HG03460 (cell line): ENCODE results near the gene BCDIN3D.
"Not testable (repeated sequence)": the region's sequence is repeated elsewhere in the genome, so short reads cannot be mapped to it uniquely, and the experiment has no call there.

ENCODE experiments used
- ATAC-seq: cut with Tn5 transposase; IDR thresholded peaks from one replicate; pipeline ENCODE4 v1.9.1; 2021; ENCODE audit not compliant: unreplicated experiment

BCDIN3D gene

DNA sequence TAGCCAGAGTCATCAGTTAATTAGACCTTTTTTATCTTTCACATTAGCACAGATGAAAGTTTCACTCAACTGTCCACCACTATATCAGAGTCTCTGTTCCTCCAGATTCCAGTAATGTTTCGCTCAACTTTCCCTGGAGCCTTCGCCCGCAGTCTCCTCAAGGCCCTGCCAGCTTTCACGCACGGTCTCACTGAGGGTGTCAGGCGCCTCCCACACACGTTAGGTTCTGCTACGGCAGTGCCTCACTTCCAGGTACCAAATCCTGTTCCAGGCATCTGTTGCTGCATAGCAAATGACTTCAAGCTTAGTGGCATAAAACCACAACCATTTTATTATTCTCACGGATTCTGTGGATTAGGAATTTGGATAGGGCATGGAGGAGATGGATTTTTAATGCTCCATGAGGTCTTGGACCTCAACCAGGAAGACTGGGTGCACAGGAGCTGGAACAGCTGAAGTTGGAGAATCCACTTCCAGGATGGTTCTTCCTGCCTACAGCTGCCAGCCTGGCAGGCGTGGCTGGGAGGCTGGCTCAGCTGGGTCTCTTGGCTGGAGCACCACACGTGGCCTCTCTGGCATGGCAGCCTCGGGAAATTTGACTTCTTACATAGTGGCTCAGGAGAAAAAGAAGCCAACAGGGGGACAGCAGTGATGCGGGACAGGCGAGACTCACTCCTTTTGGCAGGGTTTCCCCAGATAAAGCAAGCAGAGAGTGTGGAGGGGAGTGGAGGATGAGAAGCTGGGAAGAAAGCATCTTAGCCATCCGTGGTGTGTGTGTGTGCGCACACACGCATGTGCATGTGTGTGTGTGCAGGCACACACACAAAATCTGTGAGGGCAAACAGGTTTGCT lies 21.3 kb upstream of the BCDIN3D start:
- ATAC-seq: no peak

DNA sequence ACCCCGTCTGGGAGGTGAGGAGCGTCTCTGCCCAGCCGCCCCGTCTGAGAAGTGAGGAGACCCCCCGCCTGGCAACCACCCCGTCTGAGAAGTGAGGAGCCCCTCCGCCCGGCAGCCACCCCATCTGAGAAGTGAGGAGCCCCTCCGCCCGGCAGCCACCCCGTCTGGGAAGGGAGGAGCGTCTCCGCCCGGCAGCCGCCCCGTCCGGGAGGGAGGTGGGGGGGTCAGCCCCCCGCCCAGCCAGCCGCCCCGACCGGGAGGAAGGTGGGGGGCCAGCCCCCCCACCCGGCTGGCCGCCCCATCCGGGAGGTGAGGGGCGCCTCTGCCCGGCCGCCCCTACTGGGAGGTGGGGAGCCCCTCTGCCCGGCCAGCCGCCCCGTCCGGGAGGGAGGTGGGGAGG lies 18.0 kb upstream of the BCDIN3D start:
- not testable (repeated sequence) for ATAC-seq

DNA sequence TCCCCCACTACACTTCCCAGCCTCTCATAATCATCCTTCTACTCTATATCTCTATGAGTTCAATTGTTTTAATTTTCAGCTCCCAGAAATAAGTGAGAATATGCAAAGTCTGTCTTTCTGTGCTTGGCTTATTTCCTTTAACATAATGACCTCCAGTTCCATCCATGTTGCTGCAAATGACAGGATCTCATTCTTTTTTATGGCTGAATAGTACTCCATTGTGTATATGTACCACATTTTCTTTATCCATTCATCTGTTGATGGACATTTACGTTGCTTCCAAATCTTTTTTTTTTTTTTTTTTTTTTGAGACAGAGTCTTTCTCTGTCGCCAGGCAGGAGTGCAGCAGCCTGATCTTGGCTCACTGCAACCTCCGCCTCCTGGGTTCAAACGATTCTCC lies 13.0 kb upstream of the BCDIN3D start:
- not testable (repeated sequence) for ATAC-seq

DNA sequence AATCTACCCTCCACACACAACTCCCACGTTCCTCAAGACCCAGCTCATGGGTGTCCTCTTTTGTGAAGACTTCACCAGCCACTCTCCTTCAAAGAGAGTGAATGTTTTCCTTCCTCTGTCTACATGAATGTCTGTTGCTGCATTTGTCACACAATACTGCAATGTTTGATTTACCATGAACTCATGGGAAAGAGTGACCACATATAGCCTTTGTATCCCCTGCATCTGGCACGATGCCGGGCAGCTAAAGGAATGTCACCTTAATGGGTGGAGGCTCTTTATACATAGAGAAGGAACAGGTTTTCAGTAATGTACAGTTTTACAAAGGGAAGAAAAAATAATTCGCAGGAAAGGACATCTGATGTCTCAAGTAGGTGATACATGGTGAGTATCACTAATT lies 12.1 kb upstream of the BCDIN3D start:
- ATAC-seq: no peak

DNA sequence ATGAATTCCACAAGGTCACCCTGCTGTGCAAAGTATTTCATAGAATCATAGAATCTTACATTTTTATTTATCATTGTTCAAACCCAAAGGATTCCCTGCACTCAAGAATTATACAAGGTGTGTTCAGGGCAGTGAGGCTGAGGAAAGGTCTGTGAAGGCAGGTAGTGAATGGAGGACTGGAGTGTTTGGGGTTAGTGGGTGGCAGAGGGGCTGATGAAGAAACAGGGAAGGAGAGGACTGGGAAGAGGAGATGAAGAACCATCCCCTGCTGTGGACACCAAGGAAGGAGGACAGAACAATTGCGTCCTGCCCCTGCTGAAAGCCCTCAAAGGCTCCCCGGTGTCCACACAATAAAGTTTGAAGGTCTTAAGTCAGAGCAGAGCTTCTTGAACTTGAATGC lies 10.8 kb upstream of the BCDIN3D start:
- ATAC-seq: no peak

DNA sequence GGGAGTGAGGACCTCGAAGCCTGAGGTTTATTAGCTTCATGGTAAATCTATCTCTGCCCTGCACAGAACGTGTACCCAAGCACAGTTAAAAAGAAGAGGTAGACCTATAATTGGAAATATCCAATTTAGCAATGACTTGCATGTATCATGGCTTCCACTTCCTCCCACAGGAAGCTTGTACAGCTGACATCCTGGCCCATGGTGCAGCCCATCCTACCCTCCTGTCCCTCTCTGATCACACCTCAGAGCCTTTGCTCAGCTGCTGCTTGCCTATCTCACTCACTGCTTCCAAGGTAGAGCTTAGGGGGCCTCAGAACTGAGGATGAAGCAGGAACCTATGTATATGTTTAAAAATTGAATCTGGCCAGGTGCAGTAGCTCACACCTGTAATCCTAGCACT lies 4.3 kb upstream of the BCDIN3D start:
- no peak for ATAC-seq

DNA sequence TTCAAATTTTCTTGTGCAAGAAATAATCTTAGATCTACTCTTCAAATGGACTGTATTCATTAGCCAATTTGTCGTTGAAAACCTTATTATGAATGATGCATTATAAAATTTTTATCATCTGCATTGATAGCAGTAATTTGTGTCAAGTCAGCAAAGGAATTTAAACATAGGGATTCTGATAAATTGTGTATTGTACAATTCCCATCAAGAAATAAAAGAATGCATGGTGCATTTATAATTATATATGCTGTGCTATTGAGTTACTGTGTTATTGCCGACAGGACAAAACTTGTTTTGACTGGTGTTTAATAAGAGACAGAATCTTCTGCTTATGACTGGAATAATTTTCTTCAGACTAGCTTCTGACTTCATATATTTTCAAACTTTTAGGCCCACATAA lies 3.1 kb upstream of the BCDIN3D start:
- ATAC-seq: no peak

DNA sequence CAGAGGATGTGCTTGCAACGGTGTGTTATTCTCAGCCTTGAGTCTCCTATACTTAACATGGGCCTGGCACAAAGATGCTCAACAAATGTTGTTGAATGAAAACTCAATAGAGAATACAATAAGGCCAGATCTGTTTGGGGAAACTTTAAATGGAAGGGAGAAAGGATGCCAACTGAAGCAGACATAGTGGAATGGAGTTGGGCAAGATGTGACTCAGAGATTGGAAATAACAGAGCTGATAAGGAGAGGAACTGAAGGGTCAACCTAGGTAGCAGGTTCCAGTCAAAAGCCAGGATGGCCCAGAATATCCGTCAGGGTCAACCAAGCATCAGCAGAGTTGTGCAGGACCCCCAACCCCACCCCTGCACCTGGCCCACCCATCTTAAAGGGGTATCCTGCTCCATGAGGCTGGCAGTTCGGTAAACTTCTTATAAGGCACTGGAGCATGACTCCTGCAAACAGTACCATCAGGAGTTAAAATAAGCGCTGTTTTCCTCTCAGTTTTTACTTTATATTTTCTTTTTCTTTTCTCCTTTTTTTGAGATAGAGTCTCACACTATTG lies 1.1 kb upstream of the BCDIN3D start:
- ATAC-seq: no peak

DNA sequence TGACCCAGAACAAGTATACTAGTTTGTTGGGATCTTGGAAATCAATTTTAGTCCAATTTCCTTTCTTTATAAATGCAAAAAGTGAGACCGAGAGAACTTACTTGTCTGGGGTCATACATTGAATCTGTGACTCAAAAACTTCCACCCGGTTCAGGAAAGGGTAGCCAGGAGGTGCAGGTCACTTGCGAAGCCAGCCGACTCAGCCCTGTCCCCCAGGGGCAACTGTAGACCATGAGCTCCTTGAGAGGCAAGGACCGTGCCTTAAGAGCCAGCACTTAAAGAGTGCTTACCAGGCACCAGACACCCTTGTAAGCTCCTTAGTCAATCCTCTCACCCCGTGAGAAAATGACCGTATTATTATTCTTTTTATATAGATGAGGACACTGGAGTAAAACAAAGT lies 505 bp upstream of the BCDIN3D start:
- ATAC-seq: no peak

DNA sequence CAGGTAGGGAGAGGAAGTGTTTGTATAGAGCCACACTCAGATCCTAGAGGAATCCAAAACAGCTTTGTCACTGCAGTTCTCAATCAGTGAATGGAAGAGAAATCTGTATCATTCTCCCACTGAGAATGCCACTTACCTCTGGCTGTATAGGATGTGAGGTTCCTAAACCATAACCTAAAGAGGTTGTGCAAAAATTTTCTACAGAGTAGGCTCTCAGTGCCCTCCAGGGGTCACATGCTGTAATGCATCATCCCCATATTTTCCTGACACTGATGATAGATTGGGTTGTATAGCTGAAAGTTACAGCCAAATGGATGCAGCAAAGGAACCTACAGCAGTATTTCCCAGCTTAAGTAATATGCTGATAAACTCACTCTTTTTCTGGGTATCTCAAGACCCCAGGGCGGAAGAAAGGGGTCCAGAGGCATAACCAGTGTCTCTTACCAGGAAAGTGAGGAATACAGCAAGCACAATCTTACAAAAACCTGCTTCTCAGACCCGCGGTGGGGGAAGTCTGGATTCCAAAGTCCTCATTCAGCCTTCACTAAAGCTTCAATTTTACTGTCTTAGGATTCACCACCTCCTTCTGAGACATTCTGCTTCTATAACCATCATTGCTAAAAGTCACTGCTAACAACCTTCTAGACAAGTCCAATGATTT lies 3.8 kb downstream of the BCDIN3D start:
- ATAC-seq: no peak

DNA sequence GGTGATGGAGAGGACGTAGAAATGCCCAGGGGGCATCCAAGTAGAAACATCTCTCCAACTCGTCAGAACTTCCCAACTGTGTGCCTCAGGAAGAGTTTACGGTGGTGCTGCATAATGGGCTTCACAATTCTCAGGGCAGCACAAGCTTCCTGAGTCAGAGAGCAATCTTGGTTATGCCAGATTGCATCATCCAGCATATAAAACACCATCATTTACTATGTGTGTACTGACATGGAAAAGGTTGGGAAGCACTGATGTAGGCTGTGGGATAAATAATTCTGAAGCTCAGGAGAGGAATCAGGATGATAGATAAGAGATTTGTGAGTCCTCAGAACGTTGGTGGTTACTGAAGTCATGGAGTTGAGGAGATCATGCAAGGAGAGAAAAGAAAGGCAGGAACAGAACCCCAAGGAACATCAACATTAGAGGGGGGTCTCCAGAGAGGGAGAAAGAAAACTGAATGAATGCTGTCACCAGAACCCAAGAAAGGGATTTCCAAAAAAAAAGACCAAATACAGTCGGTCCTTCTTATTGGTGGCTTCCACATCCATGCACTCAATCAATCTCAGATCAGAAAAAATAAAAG lies 10.0 kb downstream of the BCDIN3D start:
- ATAC-seq: no peak

DNA sequence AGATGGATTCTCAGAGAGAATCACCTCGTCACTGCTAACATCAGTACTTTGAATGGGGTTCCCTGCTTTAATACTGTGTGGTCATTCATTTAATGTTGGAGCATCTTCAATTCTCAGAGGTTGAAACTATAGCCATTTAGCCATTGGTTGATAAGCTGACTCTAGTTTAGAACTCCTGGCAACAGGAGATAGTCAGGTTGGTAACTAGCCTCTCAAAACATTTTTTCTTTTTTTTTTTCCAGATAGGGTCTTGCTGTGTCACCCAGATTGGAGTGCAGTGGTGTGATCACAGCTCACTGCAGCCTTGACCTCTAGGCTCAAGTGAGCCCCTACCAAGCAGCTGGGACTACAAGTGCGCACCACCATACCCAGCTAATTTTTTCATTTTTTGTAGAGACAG lies 11.2 kb downstream of the BCDIN3D start:
- ATAC-seq: no peak

DNA sequence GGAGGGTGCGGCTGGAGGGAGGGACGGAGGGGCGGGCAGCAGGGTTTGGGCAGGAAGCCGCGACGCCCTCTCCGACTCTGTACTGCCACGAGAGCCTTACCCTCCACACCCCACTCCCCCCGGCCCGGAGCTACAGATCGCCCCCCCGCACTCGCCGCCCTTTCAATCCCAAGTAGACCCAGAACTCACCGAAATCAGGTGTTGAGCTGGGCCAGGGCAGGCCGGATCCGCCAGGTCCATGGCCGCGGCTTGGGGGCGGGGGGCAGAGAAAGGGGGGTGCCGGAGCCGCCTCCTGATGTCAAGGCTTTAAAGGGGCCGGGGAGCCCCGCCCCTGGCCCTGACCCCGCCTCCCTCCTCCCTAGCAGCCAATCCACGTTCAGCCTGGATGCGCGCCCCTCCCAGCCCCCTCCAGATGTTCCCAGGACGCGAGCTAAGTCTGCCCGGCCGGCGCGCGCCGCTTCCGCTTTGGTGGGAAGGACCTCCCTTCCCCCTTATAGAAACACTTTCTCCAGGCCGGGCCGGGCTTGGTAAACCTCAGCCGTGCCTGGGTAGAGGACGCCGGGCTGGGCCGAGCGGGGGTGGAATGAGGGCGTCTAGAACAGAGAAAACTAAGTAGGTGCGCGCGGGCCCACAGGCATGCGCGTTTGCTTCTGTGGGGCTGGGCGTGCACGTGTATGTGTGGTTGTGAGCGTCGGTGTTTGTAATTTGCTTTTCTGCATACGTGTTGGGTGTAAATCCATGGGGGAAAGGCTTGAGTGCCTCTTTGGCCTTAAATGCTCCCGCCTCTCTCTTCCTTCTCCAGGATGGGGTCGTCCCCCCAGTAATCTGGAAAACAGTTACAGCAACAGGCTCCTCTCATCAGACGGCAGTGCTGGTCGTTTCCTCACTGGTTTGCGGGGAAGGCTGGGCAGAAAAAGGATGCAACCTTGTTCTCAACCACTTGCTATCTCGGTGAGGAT lies 14.5 kb downstream of the BCDIN3D start, which contains the start of gene NCKAP5L:
Gene NCKAP5L (minus strand): TSS at position 281 of the 959 bp plus-strand sequence. CDS start 24,369 bp downstream, outside the sequence.
- peak; percentile 76 for ATAC-seq

DNA sequence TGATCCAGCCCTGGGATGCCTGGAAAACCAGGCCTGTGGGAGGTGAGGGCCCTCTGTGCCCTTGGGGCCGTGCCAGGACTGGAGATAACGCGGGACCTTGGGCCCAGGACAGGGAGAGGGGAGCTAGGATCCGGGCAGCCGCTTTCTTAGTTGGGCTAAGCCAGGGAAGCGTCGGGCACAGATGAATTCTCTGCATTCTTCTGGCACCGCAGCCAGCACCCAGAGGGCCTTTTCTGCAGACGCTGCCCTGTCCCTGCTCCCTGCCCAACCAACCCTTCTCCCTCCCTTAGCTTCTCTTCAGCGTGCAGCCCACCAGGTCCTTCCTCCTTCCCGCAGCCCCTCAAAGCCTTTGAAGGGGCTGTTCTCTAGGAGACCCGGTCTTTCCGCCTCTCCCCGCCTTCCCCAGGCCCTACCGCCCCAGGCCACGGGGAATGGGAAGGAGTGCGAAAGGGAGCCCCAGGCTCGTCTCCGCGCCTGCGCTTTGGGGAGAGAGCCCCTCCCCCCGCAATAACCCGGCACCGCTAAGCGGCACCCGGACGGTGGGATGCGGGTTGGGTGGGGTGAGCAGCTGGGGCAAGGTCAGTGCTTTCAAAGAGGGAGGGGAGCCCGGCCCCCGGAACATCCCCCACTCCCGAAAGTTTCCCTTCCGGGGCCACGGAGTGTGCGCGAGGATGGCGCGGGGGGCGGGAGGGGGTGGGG lies 15.4 kb downstream of the BCDIN3D start:
- ATAC-seq: peak; percentile 17

DNA sequence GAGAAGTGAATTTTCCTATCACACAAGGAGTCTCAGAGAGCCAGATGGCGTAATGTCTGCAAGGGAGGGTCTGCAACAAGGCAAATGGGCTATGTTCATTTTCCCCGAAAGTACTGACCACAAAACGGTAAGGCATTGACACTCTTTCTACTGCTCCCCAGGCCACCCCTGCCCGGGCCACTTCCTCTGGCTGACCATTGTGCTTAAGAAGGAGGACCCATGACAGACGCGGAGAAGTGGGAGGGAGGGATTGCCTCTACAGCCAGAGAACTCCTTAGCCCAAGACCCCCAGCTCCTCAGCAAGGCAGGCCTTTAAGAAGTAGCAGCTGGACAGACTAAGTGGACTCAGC lies 15.9 kb downstream of the BCDIN3D start:
- no peak for ATAC-seq

DNA sequence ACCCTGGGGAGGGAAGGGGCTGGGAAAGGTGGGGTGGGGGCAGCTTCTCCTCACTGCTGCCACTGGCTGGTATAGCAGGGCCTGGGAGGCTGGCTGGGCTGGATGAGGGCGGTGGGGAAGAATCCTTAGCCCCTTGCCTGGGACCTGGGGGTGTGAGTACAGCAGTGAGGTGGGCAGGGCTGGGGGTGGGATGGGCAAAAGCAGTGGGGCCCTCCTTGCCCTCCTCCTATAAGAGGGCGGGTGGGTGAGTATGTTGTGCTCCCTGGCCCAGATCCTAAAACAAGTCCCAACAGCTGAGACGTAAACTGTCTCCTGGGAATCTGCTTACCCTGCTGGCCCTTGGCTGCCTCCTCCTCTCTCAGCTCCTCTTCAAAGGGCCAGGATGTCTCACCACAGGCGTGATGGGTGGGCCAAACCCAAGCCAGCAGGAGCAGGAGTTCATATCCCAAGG lies 16.9 kb downstream of the BCDIN3D start:
- ATAC-seq: no peak

DNA sequence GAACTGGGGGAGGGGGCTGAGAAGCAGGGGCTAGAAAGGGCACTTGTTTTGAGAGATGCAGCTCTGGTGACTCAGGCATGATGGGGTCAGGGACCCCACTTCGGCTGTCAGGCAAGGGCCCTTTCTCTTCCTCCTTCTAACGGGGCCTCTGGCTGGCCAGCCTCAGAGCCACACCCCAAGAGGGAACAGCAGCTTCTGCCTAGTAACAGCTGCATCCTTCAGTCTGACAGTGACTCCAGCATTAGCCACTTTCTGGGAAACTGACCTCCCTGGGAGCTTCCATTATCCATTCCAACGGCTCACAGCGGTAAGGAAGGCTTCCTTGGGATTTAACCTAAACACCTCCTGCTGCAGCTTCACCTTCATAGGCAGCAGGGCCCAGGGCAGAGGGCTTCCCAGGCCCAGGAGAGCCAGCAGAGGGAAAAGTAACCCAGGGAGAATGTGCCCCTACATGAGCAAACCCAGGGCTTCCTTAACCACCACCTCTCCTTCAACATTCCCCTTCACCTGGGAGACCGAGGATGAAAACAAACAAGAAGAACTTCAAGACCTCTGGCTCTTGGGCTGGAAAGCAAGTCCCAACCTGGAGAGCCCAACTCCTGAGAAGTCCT lies 17.4 kb downstream of the BCDIN3D start:
- no peak for ATAC-seq

DNA sequence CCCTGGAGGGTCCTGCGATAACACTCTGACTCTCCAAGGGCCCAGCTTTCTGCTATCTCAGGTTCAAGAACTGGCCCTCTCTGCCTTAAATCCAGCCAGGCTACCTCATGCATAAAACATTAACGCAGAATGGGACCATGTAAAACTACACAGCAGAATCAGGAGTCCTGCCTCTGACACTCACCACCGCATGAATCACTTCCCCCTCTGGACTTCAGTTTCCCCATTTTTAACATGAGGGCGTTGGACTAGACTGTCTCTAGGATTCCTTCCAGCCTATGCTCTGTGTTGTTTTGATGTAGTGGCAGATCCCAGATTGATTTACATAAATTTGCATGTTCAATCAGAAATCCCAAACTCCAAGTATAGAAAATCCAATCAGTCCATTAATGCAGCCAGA lies 18.0 kb downstream of the BCDIN3D start:
- no peak for ATAC-seq

DNA sequence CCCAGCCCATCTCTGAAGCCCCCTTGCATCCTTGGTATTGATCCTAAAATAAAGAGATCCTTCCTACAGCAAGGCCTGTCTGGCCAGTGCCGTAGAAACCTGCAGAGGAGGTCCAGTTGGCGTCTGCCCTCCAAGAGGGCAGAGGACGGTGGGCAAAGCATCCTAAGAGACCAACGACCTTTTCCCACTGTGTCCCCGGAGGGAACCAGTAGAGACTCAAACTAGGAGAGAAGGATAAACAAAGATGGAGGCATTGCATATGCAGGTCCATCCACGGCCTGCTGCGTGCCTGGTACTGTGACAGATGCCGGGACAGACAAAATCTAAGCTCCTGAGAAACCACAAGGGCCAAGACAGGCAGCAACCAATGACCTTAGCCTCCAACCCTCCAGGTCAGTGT lies 18.5 kb downstream of the BCDIN3D start:
- ATAC-seq: no peak

DNA sequence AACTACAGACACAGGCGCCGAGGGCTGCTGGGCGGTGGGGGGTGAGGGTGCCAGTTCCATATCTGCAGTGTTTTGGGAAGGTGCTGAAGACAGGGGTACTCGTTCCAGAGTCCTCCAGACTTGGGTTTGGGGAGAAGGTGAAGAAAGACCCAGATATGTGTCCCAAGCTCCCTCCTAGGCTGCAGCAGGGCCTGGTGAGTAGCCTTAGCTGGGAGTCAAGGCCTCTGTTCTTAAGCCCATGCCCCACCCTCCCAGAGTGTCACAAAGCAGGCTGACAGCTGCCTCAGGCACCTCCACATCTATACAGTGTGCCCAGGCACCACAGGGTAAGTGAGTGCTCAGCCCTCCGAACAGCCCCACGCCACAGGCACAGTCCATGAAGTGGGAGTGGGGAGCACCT lies 19.0 kb downstream of the BCDIN3D start:
- no peak for ATAC-seq
